GM12865 (cell line): ENCODE data around the gene PTPRM.

Experiments
- DNase-seq: peaks from one replicate; pipeline ENCODE4 v3.0.0; 2010; ENCODE audit warnings: low read depth
- H3K4me3 ChIP-seq: 2 replicates; pipeline ENCODE4 v1.5.1; 2011; ENCODE audit warnings: mild to moderate bottlenecking, low read depth, low read length, control low read depth
- TF ChIP-seq, protein P1 (sequence below): IDR thresholded peaks from 2 replicates; pipeline ENCODE4 v1.5.1; 2011; ENCODE audit warnings: low read length, control low read depth, low read depth, inconsistent platforms; ENCODE audit not compliant: insufficient read depth; ENCODE audit errors: missing control alignments

Gene PTPRM

GRCh38 chr18:8194431-8194830 is 627.3 kb downstream of the PTPRM start:
- TF ChIP-seq, protein P1, sequence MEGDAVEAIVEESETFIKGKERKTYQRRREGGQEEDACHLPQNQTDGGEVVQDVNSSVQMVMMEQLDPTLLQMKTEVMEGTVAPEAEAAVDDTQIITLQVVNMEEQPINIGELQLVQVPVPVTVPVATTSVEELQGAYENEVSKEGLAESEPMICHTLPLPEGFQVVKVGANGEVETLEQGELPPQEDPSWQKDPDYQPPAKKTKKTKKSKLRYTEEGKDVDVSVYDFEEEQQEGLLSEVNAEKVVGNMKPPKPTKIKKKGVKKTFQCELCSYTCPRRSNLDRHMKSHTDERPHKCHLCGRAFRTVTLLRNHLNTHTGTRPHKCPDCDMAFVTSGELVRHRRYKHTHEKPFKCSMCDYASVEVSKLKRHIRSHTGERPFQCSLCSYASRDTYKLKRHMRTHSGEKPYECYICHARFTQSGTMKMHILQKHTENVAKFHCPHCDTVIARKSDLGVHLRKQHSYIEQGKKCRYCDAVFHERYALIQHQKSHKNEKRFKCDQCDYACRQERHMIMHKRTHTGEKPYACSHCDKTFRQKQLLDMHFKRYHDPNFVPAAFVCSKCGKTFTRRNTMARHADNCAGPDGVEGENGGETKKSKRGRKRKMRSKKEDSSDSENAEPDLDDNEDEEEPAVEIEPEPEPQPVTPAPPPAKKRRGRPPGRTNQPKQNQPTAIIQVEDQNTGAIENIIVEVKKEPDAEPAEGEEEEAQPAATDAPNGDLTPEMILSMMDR, result no peak

DNA sequence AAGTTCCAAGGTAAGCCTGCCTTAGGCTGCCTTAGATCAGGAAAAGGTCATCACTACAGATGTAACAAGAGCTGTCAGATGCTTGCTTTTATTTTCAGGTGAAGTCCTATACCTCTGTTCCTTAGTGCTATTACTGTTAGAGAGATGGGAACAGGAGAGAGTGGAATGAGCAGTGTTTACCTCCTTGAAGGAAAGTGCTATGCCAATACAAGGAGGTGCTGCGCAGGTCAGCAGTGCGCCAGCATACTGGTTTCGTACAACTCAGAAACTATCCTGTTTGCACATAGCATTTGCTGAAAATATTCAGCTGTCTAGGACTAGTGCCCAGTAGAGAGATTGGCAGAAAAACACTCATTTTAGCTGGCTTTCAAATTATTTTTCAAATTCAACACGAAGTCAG is 629.1 kb downstream of the PTPRM start:
- no peak overlapping the region for H3K4me3 ChIP-seq
- DNase-seq, result no peak
- TF ChIP-seq, protein P1, result no peak

More at GRCh38 chr18:8194431-8194830, 627.3 kb downstream of the PTPRM start:
- no peak overlapping the region for H3K4me3 ChIP-seq
- DNase-seq, result no peak

- no peak for DNase-seq
- TF ChIP-seq, protein P1, result no peak
- no peak overlapping the region for H3K4me3 ChIP-seq
These were observed 630.4 kb downstream of the PTPRM start for GRCh38 chr18:8197499-8197898.

DNA sequence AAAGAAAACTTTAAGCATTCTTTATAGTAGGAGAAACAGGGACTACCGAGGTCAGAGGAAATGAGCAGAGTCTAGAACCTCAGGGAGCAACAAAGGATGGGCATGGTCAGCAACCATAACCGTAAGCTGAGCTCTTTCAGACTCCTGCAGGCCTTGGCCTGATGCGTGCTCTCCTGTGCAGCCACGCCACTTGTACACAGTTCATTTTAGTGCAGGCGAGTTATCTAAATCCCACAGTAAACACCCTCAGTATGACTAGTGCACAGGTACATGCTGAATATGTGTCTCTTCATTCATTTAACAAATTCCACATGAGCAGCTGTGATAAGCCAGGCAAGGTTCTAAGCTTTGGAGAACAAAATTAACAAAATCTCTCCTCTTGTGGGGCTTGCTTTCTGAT is 640.9 kb downstream of the PTPRM start:
- no peak overlapping the region for H3K4me3 ChIP-seq
- TF ChIP-seq, protein P1, result no peak
- no peak for DNase-seq

- no peak for DNase-seq
- no peak overlapping the region for H3K4me3 ChIP-seq
- TF ChIP-seq, protein P1, result no peak
These were observed 641.6 kb downstream of the PTPRM start for GRCh38 chr18:8208716-8209115.

DNA sequence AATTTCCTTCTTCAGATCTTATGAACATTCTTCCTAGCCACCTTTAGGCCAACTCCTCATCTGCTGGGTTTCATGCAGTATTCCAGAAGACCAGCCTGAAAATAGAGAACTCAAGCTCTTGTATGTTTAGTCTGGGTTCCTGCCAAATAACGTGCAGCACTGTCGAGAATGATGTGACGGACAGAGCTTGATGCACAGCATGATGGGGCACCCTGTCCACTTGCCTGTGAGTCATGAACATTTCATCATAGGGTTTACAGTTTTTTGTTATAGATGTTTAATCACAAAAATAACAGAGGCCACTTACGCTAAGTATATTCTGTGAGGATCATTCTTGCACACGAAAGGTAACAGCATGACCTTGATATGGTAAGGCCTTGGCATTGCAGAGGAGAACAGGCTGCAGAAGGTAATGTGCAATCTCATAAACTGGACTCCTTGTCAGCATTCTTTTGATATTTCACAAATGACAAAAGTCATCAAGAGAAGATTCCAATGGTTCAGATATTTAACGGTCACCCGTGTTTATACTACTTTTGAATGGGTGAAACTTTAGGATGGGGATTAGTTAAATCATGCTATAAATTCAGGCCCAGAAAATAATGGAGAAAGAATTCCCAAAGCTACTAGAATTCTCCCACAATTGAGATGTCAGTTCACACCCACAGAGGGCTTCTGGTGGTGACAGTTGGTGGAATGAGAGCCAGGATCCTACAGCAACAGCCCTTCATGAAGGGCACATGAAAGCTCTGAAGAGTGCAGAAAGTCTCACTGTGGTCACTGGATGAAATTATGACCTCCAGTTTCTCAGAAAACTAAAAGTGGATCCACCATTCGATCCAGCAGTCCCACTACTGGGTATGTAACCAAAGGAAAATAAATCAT is 646.0 kb downstream of the PTPRM start:
- no peak for DNase-seq
- TF ChIP-seq, protein P1, result no peak
- no peak overlapping the region for H3K4me3 ChIP-seq
